Right lobe of liver (tissue), 6 donors: ENCODE results near the gene MACF1. TPM values are rescaled to one million over a fixed set of nuclear protein-coding genes. Genes with fewer than 3 reads are reported as not detected.
"Not testable (repeated sequence)": the region's sequence is repeated elsewhere in the genome, so short reads cannot be mapped to it uniquely, and the experiment has no call there.

Experiments used
- ATAC-seq, 4 donors: fragments of 200-7000 bp; cut with Tn5 transposase; one replicate each; pipeline ENCODE4 v1.9.1; 2020; ENCODE audit warnings: mild to moderate bottlenecking in 4 of 4, moderate library complexity in 4 of 4
- DNase-seq, 3 donors: peaks; one replicate each; pipeline ENCODE4 v3.0.0-alpha.2; 2020
- H3K27ac ChIP-seq, 3 donors: fragments of 200-600 bp; one replicate each; pipeline ENCODE4 v1.8.0; 2022
- H3K27me3 ChIP-seq, 2 donors: fragments of 200-600 bp; one replicate each; pipeline ENCODE4 v1.8.0; 2022
- H3K36me3 ChIP-seq, 4 donors: fragments of 200-600 bp; sonication (generic) in 1 of 4; one replicate each; pipeline versions ENCODE4 v1.5.1 to v1.8.0; 2017 to 2022; ENCODE audit warnings: control low read depth in 1 of 4
- H3K4me1 ChIP-seq, 4 donors: fragments of 200-600 bp; sonication (generic) in 1 of 4; one replicate each; pipeline versions ENCODE4 v1.5.1 to v1.8.0; 2017 to 2022; ENCODE audit warnings: control low read depth in 1 of 4
- H3K4me3 ChIP-seq, 3 donors: fragments of 200-600 bp; one replicate each; pipeline ENCODE4 v1.8.0; 2022
- H3K9me3 ChIP-seq, 4 donors: fragments of 200-600 bp; sonication (generic) in 1 of 4; one replicate each; pipeline versions ENCODE4 v1.5.1 to v1.8.0; 2017 to 2022; ENCODE audit warnings: control low read depth in 1 of 4
- CTCF ChIP-seq, 4 donors: fragments of 200-600 bp in 3 of 4; fragments of 450-650 bp in 1 of 4; IDR thresholded peaks; one replicate each; pipeline versions ENCODE4 v1.5.1 to v1.8.0; 2016 to 2022; ENCODE audit warnings: antibody characterized with exemption in 4 of 4, mild to moderate bottlenecking in 2 of 4
- POLR2A ChIP-seq: fragments of 450-650 bp; IDR thresholded peaks from one replicate; pipeline ENCODE4 v1.6.1; 2017; ENCODE audit warnings: antibody characterized with exemption, mild to moderate bottlenecking
- WGBS: methylation state at CpG from one replicate; pipeline ENCODE4 v1.1.6; 2018; ENCODE audit warnings: low coverage, low lambda C conversion rate; ENCODE audit not compliant: insufficient coverage; ENCODE audit errors: missing lambda C conversion rate; 5-methylcytosine and 5-hydroxymethylcytosine counted together
- intact Hi-C, 2 donors: fragments of 100-400 bp; cut with DNase I; formaldehyde crosslinking; loops; one replicate each; pipeline versions ENCODE4 v1.11.2 to v1.14.1; 2022
- total RNA-seq, 6 experiments: library from RNA; depleted of rRNA in 2 of 6; stranded (reverse); fragments of >200 nt in 2 of 6; fragmentation: NEBNext Ultra II Directional in 3 of 6; extraction: Animal tissue kit (Norgen Biotek cat#: 25700) in 3 of 6; gene quantifications; one replicate each; pipeline versions ENCODE4 v1.1.0 to v1.2.4, GENCODE V29; 2016 to 2023
- donor health status: DM: no; HTN: yes; CAD: no.
- donor health status: DM: no; HTN: no; CAD: no.
- donor health status: DM: no; HTN: no; CAD: no.
- donor health status: DM: no; HTN: yes; CAD: no.
- donor health status: DM: no; HTN: yes; CAD: no.

The MACF1 gene
- total RNA-seq, 6 experiments from 2014 or later = 78.4 to 141 (median 100) TPM

GRCh38 chr1:39441797-39442196 is 237.3 kb downstream of the MACF1 start:
- Histone ChIP-seq H3K4me1 (peaks cover 0 to 18% (median 5%) of the 10 kb centered on the region in 4 donors), H3K9me3 (no peaks in the 10 kb centered on the region), H3K4me3 (no peak overlapping the region), H3K27me3 (no peaks in the 10 kb centered on the region), H3K27ac (no peak overlapping the region), H3K36me3 (peaks cover 0 to 83% (median 46%) of the 10 kb centered on the region in 4 donors)
- intact Hi-C loops = no loop called here
- DNase-seq (no peak), ATAC-seq (peak; percentile 75 to 92 (median 84))
- peak in 3 of 4 donors; percentile 9 to 28 (median 26) for TF ChIP-seq CTCF (IDR thresholded peaks at IDR 0.05)
- no peak for TF ChIP-seq POLR2A

GRCh38 chr1:39445573-39445972 is 241.1 kb downstream of the MACF1 start:
- H3K36me3 ChIP-seq = peaks cover 0 to 83% (median 46%) of the 10 kb centered on the region in 4 donors
- H3K27ac ChIP-seq = no peak overlapping the region
- no peak overlapping the region for H3K4me3 ChIP-seq
- no peaks in the 10 kb centered on the region for H3K9me3 ChIP-seq
- peaks cover 0 to 26% (median 5%) of the 10 kb centered on the region in 4 donors for H3K4me1 ChIP-seq
- WGBS = no CpG with 5 or more reads among the region's 2 CpGs
- intact Hi-C loops = no loop called here
- ATAC-seq (no peak), DNase-seq (no peak)
- TF ChIP-seq CTCF (IDR thresholded peaks at IDR 0.05) = no peak
- no peak for TF ChIP-seq POLR2A
- no peaks in the 10 kb centered on the region for H3K27me3 ChIP-seq

- Histone ChIP-seq H3K9me3 (no peaks in the 10 kb centered on the region), H3K27me3 (no peaks in the 10 kb centered on the region), H3K4me1 (peaks cover 0 to 23% (median 6%) of the 10 kb centered on the region in 4 donors), H3K36me3 (peaks cover 0 to 75% (median 39%) of the 10 kb centered on the region in 4 donors), H3K4me3 (no peak overlapping the region), H3K27ac (peak overlapping the region in 2 of 3 donors; percentile 5 to 32)
- TF ChIP-seq POLR2A (no peak), CTCF (IDR thresholded peaks at IDR 0.05) (no peak)
- DNase-seq (no peak), ATAC-seq (no peak)
- 77% methylated on average over 5 of the region's 5 CpGs for WGBS
- intact Hi-C loops = no loop called here
These were observed 242.6 kb downstream of the MACF1 start for GRCh38 chr1:39446986-39447567.

- H3K4me3 ChIP-seq, DNase-seq, H3K9me3 ChIP-seq, intact Hi-C loops, H3K27me3 ChIP-seq: not testable (repeated sequence)
- peak in 1 of 4 donors; percentile 10 for ATAC-seq
- peak overlapping the region in 2 of 3 donors; percentile 56 to 71 for H3K27ac ChIP-seq
- H3K4me1 ChIP-seq = peaks cover 0 to 28% (median 6%) of the 10 kb centered on the region in 4 donors
- 66% methylated on average over 4 of the region's 4 CpGs for WGBS
- H3K36me3 ChIP-seq = peaks cover 18 to 76% (median 39%) of the 10 kb centered on the region in 4 donors
These were observed 245.5 kb downstream of the MACF1 start for GRCh38 chr1:39450041-39450440.

GRCh38 chr1:39450956-39451606 is 246.6 kb downstream of the MACF1 start:
- H3K27me3 ChIP-seq = no peaks in the 10 kb centered on the region
- H3K4me3 ChIP-seq = no peak overlapping the region
- DNase-seq (peak; percentile 52 to 86 (median 76)), ATAC-seq (peak; percentile 72 to 89 (median 87))
- H3K36me3 ChIP-seq = peaks cover 18 to 77% (median 44%) of the 10 kb centered on the region in 4 donors
- 23% methylated on average over 9 of the region's 10 CpGs for WGBS
- peak overlapping the region; percentile 49 to 71 (median 56) for H3K27ac ChIP-seq
- H3K9me3 ChIP-seq = no peaks in the 10 kb centered on the region
- peaks cover 0 to 28% (median 6%) of the 10 kb centered on the region in 4 donors for H3K4me1 ChIP-seq
- TF ChIP-seq CTCF (IDR thresholded peaks at IDR 0.05) (no peak), POLR2A (no peak)
- intact Hi-C loops = no loop called here
